ENCODE measurements around the gene NCAM1.

Gene NCAM1

DNA sequence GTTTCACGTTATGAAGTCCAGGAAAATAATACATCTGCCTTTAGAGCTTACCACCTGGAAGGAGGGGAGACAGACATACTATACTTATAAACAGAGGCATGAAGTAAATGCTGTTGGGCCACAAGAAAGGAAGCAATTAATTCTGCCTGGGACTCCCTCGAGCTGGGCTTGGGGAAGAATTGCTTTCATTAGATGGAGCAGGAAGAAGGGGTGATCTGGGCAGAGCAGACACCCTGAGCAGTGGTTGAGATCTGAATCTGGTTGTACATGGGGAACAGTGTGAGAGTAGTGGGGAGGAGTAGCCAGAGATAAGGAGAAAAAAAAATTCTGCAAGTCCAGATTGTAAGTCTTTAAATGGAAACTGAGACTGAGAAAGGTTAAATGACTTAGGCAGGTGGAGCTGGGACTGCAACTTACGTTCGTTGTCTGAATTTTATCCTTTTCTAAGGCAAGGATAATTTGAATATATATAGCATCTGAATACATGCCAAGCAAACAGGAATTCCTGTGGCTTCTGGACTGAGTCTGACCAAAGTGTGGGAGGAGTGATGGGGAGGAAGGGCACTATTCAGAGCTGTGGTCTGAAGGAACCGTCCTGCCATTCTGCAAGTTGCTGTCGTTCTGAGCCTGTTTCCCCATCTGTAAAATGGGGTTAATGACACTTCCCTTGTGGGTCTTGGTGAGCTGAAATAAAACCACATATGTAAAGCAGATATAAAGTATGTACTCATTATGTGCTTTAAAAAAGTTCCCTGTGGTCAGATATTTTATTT, 7.9 kb downstream of the NCAM1 start:
- no peak for DNase-seq (ENCODE audit: low read depth in 2 of 2)

DNA sequence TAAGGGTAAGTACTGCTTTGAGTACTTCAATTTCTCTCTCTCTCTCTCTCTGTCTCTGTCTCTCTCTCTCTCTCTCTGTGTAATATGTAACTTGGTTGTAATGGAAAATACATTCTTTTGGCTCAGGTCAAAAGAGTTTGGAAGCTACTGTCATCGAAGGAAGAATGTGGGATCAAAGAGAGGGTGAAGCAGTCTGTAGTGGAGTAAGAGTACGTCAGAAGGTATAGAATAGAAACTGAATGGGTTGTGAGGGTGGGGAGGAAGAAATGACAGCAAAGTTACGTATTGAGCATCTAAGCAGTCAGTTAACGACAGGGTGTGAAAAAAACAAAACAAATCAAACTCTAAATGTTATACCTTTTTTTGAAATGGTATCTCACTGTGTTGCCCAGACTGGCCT, 10.0 kb downstream of the NCAM1 start:
- no peak for DNase-seq (ENCODE audit: low read depth in 2 of 2)

DNA sequence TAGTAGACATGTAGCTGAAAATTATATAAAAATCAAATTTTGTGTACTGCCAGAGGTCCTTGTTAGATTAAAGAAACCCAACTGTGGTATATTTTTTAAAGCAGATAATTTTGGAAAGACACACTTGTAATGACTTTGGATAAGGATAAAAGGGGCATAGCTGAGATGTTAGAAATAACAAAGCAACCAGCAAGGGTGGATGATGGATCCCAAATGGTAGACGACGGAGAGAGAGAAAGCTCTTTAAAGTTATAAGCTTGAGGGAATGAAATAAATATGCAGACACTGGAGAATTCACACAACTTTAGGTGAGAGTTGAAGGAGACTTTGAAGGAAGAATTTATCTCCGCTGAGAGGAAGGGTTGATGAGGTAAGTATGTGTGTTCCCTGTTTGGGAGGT, 10.6 kb downstream of the NCAM1 start:
- no peak for DNase-seq (ENCODE audit: low read depth in 2 of 2)

DNA sequence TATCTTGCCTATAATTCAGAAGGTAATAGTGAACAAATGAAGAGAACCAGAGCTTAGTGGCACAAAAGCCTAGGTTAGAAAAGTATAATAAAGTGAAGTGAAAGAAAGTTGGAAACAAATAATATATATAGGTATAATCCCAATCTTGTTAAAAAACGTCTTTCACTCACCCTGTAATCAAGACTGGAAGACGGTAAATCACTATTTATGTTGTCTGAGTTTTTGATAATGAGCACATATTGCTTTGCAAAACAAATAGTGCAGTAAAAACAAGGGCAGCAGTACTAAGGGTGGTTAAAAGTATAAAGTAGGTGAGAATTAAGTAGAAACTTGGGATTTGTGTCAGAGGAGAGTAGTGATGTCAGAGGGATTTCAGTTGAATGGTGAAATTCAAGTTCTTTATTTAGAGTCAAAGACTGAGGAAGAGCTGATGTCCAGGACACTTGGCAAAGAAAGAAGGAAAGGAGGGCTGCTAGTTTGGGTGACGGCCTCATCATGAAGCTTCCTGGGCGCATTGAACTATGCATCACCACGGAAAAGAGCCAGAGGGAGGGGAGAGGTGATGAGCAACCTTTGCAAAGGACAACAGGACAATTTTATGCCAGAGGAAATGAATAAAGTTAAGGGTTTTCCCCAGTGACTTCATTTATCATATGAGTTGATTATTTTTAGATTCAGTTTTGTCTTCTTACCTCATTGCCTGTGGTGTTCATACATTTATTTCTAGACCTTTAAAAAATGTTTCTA, 11.4 kb downstream of the NCAM1 start:
- no peak for DNase-seq (ENCODE audit: low read depth in 2 of 2)

DNA sequence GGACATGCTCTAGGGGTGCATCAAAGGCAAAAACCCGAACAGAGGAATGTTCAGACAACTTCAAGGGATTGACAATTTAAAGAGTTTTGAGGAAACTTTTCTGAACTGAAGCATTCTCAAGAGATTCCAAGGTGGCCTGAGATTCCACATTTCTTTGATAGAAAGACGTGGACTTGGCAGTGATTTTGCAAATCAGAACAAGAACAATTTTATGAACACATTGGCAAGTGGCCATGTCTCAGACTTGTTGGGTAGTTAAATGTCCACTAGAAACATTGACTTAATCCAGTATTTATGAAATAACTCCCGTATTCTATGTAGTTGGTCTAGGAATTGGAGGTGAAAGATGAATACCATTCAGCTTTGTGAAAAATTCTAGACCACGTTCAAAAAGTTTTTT, 13.8 kb downstream of the NCAM1 start:
- no peak for DNase-seq (ENCODE audit: low read depth in 2 of 2)

DNA sequence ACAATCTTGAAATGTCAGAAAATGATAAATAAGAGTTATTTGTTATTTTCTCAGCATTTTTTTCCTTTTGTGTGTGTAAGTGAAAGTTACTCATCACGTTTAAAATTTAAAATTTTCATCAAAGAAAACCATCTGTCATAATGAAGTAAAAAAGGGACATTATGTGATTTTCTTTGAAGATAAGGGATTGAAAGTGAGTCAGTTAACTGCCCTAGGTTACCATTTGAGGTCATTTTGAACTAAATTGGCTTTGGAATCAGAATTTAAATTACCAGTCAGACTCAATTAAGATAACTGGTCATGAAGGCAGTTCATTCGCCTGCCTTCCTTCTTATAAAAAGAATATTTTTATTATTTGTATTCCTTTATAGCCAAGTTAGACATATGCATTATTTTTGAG, 14.3 kb downstream of the NCAM1 start:
- DNase-seq (ENCODE audit: low read depth in 2 of 2), result no peak

DNA sequence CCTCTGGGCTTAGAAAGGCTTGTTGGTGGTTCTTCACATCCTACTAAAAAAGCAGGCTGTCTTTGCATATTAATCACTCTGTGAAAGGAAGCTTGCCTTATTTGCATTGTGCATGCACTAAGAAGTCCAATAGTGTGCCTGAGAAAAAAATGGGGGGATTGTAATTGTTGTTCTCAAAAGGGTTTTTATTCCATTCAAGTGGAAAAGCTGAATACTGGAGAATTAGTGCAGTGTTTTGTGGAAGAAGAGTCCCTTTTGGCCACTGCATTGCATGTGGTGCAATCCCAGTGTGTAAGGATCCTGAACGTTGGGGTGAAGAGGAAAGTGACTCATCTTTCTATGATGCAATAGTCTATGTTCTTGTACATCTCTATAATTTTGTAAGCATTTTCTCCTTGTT, 16.5 kb downstream of the NCAM1 start:
- DNase-seq (ENCODE audit: low read depth in 2 of 2), result no peak

DNA sequence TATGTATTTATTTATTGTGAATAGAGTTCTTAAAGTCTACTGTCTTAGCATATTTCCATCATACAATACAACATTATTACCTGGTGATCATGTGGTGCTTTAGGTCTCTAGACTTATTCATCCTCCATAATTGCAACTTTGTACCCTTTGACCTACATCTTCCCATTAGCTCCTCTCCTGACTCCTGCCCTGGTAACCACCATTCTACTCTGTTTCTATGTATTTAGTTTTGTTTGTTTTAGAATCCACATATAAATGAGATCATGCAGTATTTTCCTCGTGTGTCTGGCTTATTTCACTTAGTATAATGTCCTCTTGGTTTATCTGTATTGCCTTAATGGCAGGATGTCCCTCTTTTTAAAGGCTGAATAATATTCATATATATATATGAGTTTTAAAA, 22.7 kb downstream of the NCAM1 start:
- no peak for DNase-seq (ENCODE audit: low read depth in 2 of 2)

DNA sequence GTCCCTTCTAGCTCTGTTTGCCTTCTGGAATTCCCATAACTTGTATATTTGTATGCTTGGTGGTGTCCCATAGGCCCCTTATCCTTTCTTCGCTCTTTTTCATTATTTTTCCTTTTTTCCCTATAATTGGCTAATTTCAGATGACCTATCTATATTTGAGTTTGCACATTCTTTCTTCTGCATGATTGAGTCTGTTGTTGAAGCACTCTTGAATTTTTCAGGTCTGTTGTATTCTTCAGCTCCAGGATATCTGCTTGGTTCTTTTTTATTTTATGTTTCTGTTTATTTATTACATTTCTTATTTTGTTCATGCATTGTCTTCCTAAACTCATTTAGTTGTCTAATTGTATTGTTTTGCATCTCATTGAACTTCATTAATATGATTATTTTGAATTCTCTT, 28.0 kb downstream of the NCAM1 start:
- no peak for DNase-seq (ENCODE audit: low read depth in 2 of 2)

DNA sequence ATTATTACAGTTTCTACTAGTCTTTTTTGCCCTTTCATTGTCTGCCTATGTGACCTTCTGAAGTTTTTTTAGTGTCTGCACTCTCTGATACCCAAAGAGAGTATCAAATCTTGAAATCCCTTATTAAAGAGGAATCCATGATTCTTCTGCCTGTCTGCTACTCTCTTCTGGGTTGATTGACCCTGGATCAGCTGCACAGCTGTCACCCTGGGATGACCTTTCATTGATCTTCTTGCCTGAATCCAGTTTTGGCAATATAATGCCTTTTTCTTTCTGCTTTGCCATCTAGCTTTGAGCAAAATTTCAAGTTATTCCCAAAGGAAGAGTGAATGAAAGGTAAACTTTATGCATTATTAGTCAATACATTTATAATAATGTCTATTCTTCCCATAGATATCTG, 32.6 kb downstream of the NCAM1 start:
- DNase-seq (ENCODE audit: low read depth in 2 of 2), result no peak

DNA sequence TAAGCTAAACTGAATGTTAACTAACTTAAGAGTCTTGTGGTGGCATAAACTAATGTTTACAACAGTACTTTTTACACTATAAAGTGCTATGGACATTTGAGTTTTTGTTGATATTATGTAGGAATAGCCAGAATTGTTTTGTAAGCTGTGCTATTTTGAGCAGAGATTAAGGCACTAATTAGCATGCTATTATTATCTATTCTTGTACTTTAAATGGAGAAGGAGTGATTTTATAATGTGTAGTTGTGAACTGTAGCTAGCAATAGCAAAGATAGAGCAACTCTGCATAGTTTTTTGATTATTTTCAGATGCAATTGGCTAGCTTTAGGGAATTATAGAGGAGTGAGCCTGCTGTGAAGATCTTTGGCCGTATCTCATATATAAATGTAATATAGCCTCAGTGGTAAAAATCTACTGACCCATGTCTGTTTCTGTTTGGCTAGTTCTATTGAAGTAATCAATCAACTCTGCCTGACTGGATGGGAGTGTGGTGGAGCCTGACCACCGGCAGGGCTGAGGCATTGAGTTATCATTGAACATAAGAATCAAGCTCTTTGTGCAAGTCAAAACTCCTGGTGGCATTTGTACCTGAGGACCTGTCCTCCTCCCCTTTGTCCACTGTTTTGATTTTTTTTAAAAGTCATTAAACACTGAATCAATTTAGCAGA, 34.3 kb downstream of the NCAM1 start:
- DNase-seq (ENCODE audit: low read depth in 2 of 2), result no peak

DNA sequence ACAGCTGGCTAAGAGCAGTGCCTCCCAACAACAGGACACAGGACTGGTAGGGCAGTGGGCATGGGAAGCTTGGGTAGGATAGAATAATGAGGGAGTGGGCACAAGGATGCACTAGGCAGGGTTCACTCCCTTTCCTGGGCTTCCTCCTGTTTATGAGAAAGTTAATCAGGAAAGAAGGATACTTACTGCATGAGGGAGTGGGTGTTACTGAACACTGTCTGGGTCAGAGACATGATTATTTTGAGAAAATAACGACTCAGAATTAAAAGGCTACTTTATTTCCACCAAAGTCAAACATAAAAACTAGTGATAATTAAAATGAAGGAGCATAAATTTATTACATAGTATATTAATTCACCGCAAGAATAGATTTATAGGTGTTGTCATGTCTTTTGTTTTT, 35.8 kb downstream of the NCAM1 start:
- DNase-seq (ENCODE audit: low read depth in 2 of 2), result no peak

DNA sequence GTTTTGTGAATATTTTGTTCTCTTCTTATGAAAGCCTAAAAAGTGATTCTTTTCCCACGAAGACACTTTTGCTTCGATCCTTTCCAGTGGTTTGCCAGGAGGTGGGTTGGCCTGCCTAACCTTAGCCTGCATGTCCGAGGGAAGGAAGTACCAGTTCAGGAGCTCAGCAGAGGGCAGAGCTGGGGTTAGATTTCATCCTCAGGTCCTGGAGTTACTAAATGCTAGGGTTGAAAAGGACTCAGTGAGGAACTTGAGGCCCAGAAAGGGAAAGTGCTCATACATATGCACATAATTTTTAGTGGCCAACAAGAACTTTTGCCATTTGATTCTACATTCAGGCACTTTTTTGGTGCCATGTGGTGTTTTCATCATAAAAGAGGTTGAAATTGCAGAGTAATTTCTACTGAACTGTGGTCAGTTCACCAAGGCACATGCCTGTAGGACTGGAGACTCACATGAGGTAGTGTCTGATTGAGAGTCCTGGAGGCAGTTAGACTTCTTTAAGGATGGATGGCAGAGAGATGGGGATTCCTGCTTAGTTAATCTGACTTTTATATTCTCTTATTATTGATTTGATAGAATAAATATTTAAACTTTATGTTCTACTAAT, 36.7 kb downstream of the NCAM1 start:
- no peak for DNase-seq (ENCODE audit: low read depth in 2 of 2)

DNA sequence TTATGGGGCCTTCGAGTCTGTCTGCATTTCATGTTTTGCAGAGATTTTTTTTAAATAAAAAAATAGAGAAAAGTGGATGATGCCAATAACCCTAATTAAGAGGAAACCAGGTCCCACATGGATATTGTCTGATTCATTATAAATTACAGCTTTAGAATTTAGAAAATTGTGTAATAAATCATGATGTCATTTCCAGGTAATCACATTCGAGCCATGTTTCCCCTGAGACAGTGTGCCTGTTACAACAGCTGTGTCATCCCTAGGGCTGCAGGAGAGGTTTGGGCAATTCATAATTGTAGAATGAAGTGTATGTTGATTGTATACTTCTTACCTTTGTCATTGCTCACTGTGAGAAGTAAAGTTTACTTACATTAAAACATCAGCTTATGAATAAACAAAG, 38.3 kb downstream of the NCAM1 start:
- DNase-seq (ENCODE audit: low read depth in 2 of 2), result no peak

DNA sequence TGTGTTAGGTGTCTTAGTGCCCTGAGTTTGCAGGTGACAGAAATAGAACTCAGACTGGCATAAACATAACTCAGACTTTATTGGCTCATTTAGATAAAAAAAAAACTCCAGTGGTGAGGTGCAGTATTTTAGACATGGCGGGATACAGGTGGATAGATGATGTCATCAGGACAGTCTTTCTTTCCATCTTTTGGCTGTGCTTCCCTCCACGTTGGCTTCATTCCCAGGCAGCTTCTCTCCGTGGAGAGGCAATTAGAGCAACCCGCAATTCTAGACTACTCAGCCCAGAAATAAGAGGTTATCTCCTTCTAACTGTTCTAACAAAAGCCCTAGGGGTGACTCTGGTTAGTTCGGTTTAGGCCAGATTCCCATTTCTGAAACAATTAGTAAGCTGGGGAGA, 40.5 kb downstream of the NCAM1 start:
- no peak for DNase-seq (ENCODE audit: low read depth in 2 of 2)

DNA sequence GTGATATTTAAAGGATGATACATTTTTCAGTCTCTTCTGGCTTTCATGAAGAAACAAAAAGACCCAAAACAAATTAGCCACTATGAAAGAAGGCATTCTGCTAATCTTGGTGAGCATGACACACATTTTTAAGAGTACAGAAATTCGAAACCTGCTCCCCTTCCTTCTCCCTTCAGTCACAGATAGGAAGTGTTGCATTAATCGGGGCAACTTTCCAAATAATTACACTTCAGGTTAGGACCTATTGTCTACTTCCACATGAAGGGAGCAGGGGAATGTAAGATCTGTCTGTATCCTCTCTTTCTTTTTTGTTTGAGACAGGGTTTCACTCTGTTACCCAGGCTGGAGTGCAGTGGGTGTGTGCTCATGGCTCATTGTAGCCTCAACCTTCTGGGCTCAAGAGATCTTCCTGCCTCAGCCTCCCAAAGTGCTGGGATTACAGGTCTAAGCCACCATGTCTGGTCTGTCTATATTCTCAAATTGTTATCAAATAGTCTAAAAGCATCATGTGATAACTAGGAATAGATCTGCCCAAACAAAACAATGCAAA, 45.8 kb downstream of the NCAM1 start:
- no peak for DNase-seq (ENCODE audit: low read depth in 2 of 2)

DNA sequence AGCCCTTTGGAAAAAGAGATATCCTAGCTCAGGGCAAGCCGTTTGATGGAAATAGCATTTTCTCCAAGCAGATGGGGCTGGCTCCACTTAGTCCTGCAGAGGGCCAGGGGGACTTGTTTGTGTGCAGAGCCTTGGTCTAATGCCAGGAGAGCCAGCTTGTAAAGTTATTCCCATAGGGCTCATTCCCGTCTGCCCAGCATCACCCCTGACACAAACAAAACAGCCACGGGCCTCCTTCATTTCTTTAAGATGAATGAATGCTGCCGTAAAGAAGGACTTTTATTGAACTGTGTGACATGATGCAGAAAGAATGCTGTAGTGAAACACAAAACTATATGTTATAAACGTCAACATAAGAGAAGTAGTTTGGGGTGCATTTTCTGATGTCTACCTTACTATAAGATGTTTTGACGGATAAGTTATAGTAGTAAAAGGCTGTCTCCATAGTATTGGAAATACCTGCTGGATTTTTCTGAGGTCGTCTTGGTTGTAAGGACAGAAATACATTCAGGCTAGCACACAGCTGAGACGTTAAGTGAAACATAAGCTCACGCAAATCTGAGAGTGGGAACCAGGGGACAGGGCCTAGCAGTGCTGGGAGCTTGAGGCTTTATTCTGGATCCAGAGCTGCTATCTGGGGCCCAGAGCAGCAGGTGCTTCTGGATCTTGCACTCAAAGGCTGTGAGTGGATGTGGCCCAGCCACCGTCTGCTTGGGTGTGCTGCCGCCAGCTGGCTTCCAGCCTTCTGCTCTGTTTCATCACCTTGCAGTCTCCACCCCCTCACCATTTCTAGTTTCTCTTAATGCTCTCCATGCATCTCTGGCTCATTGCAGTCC, 53.3 kb downstream of the NCAM1 start:
- no peak for DNase-seq (ENCODE audit: low read depth in 2 of 2)

DNA sequence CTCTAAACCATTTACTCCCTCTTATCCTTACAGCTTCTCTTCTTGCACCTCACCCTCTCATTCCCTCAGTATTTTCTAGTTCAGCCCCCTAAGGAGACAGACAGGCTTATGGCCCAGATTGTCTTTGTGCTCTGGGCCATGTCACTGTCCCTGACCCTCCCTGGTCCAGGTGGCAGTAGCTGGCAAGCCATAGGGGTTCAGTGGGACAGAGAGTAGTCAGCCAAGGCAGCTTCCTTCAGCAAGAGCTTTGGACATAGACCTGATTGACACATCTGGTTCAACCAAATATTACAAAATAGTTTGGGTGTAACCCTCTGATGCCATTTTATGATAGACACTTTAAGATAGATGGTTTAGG, 53.9 kb downstream of the NCAM1 start:
- DNase-seq (ENCODE audit: low read depth in 2 of 2), result no peak

DNA sequence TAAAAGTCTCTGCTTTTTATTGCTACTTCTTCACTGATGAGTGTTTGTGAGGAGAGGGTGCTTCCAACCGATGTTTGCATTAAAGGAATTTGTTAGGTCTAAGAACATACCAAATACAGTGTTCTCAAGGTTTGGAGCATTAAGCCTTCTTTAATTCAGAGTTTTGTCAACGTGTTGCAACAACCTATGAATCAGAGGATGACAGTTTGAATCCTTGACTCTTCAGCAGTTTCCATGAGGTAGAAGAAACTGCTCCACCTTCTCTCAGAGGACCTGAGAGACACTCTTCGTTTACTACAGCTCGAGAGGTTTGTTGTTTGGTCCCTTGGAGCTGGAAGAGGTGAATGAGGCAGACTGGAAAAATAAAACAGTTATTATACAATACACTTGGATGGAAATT, 55.7 kb downstream of the NCAM1 start:
- no peak for DNase-seq (ENCODE audit: low read depth in 2 of 2)

DNA sequence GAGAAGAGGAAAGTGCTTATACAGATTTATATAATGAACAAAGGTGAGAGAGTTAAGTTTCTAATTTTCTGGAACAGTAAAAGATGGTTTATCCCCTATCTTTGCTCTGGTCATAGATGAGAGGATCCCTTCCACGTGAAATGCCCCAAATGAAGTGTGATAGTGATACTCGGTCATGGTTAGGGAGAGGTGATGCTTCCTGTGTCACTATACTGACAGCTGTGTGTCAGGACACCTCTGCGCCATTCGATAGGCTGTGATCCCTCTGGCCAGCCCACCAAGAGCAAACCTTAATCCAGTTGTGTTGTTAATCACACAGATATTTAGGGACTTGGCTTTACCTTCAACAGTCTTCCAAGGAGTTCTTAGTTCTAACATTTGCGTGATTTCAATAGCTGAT, 57.7 kb downstream of the NCAM1 start:
- DNase-seq (ENCODE audit: low read depth in 2 of 2), result no peak

DNA sequence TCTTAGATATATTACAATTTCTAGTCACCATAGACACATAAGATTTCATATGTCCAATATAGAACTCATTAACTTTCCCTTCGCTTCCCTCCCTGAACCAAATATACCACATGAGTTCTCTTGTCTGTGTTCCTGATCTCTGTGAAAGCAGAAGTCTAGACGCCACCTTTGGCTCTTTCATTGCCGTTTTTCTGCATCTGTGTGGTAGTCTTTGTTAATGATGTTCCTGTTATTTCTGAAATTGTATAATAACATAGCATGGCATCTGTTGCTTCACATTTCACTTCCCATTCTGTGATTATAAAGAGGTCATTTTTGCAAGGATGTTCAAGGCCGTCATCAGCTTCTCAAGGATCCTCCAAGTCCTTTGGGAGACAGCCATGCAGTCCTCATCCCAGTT, 58.5 kb downstream of the NCAM1 start:
- DNase-seq (ENCODE audit: low read depth in 2 of 2), result no peak

DNA sequence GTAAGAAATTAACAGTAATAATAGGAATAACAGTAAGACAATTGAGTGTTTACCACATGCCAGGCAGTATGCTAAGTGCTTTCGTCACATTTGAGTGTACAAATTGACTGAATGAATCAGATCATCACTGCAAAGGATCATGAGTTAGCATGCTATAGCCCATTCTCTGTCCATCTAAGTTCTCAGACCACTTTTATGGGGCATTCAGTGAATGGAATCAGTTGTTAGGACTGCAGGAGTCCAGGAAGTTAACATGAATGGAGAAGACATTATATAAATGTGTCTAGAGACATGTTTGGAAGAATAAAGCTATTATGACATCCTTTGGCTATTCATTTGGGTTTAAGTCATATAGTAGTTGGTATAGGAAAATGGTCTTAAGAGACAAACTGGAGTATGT, 59.9 kb downstream of the NCAM1 start:
- DNase-seq (ENCODE audit: low read depth in 2 of 2), result no peak

All from stimulated activated CD4-positive, alpha-beta T cell treated with anti-CD3 and anti-CD28 coated beads, Interleukin-12 subunit alpha, Interleukin-12 subunit beta, amount 100 ng/mL, for 24 hours (primary cell).